Parietal lobe (tissue), 2 donors: ENCODE results near the gene ATXN2L. TPM values are rescaled to one million over a fixed set of nuclear protein-coding genes. Genes with fewer than 3 reads are reported as not detected.

Experiments
- small RNA-seq: library from RNA; depleted of rRNA; stranded (forward); fragments of <200 nt; gene quantifications from one replicate; pipeline ENCODE3, GENCODE V24; 2014; ENCODE audit warnings: low replicate concordance
- total RNA-seq: library from RNA; depleted of rRNA; stranded (reverse); fragments of >200 nt; gene quantifications from one replicate; pipeline ENCODE4 v1.2.3, GENCODE V29; 2014

The ATXN2L gene, protein sequence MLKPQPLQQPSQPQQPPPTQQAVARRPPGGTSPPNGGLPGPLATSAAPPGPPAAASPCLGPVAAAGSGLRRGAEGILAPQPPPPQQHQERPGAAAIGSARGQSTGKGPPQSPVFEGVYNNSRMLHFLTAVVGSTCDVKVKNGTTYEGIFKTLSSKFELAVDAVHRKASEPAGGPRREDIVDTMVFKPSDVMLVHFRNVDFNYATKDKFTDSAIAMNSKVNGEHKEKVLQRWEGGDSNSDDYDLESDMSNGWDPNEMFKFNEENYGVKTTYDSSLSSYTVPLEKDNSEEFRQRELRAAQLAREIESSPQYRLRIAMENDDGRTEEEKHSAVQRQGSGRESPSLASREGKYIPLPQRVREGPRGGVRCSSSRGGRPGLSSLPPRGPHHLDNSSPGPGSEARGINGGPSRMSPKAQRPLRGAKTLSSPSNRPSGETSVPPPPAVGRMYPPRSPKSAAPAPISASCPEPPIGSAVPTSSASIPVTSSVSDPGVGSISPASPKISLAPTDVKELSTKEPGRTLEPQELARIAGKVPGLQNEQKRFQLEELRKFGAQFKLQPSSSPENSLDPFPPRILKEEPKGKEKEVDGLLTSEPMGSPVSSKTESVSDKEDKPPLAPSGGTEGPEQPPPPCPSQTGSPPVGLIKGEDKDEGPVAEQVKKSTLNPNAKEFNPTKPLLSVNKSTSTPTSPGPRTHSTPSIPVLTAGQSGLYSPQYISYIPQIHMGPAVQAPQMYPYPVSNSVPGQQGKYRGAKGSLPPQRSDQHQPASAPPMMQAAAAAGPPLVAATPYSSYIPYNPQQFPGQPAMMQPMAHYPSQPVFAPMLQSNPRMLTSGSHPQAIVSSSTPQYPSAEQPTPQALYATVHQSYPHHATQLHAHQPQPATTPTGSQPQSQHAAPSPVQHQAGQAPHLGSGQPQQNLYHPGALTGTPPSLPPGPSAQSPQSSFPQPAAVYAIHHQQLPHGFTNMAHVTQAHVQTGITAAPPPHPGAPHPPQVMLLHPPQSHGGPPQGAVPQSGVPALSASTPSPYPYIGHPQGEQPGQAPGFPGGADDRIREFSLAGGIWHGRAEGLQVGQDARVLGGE
- 72.3 TPM for total RNA-seq

DNA sequence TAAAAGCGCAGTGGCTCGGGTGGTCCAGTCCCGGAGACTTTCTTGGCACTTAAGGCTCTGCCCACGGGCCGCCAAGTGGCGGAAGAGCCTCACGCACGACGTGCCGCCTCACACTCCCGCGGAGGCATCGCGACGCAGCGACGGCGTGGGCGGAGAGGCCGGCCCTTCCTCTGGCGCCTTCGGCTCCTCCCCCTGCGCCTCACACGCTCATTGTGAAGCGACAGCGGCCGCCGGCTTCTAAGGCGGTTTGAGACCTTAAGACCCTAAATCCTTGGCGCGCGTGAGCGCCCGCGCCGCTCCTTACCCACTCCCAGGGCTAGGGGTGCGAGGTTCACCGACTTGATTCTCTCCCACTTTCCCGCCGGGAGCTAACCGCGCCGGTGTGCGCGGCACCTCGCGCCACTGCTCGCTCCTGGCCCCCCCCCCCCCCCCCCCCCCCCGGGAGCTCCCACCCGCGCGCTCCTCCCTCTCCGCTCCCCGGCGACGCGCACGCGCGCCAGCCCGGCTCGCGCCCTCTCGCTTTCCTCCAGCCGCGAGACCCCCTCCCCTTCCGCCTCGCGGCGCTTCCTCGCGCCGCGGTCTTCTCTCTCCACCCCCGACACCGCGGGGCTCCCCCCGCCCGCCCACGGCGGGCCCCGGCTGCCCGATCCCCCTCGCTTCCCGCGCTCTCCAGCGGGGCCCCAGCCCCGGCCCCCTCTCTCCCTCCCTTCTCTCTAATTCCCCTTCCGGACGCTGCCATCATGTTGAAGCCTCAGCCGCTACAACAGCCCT, at the start of gene ATXN2L:
Gene ATXN2L (plus strand): TSS at position 480 of the 771 bp plus-strand sequence. CDS start 261 bp downstream, at position 741.

DNA sequence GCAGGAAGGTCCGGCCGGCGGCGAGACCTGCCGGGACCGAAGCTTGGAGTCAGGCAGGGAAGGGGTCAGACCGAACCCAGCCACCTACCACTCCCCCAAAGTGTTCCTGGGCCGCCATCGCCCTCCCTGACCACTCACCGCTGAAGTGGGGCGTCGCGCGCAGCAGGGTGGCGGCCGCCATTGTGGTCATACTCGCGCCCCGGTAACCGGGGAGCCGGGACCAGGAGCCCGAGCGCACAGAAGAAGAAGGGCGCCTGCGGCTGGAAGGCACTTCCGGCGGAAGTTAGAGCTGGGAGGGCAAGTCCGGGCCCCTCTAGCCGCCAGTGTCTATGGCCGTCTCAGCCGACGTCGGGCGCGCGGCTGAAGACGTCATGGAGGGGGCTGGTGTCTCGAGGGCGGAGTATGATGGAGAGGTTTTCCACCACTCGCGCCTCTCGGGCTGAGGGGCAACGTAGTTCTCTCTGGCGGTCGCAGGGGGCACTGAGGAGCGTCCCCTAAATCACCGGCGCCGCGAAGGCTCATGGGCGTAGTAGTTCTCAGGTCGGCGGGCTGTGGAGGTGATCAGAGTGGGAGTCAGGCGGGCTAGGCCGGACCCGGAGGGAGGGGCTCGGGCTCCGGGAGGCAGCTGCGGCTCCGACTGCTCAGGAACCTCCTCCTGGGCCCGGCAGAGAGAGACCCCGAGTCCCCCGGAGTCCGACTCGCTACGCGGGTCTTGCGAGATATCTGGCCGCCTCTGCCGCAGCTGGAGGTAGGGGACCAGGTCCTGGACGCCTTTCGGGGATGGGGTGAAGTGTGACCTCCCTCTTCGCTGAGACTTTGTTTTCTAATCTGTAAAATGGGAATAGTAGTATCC, 23.5 kb downstream of the ATXN2L start, which contains the start of gene TUFM:
Gene TUFM (minus strand): TSS at position 269 of the 853 bp plus-strand sequence. CDS start 79 bp downstream, at position 190.

DNA sequence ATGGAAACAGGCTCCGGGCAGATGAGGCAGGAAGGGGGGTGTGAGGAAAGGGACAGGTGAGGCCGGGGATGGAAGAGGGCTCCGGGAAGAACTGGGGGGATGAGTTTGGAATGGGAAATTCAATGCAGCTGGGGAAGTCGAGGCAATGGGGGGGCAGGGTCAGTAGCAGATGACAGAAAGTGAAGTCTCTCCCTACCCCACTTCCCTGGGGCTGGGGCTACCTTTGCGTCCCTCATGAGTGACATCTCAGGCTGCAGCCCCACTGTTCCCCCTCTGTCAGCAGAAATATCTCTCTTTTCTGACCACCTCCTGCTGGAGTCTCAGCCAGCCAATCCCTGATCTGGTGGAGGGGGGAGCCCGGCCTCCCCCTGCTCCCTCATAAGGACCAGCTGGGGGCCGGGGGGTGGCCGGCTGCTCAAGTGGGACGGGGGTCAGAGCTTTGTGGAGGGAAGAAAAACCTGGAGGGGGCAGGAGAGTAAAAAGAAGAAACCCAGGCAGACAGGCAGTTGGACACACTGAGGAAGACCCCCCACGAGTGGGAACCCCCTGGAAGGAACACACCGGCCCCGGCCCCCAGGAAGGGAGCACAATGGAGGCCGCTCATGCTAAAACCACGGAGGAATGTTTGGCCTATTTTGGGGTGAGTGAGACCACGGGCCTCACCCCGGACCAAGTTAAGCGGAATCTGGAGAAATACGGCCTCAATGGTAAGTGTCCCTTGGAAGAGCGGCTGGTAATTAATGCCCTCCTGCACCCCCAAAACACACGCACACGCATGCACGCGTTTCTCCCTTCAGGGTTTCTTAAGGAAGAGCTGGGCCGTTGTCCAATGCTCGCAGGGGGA, 55.5 kb downstream of the ATXN2L start, which contains the start of gene ATP2A1:
Gene ATP2A1 (plus strand): TSS at position 406 of the 844 bp plus-strand sequence. CDS start 184 bp downstream, at position 590.

Small RNA genes lying within 50 kb of the gene (small RNA-seq; reads per million reads assigned to genes)
- gene RF00416, result not detected

Other genes with a start within 250 kb of the ATXN2L start
- 1.6 TPM for gene SULT1A2, start 225.9 kb upstream of the ATXN2L start, total RNA-seq
- 9.7 TPM for gene SULT1A1, start 213.0 kb upstream of the ATXN2L start, total RNA-seq
- gene NPIPB8, start 184.9 kb upstream of the ATXN2L start, total RNA-seq, result not detected
- 171 TPM for gene EIF3C, start 111.5 kb upstream of the ATXN2L start, total RNA-seq
- 11.6 TPM for gene NPIPB9, start 71.2 kb upstream of the ATXN2L start, total RNA-seq
- gene TUFM, start 23.3 kb downstream of the ATXN2L start, total RNA-seq, result 54.5 TPM
- 21.6 TPM for gene SH2B1, start 40.8 kb downstream of the ATXN2L start, total RNA-seq
- 0.63 TPM for gene ATP2A1, start 55.5 kb downstream of the ATXN2L start, total RNA-seq
- 21.9 TPM for gene RABEP2, start 102.2 kb downstream of the ATXN2L start, total RNA-seq
- gene CD19, start 109.0 kb downstream of the ATXN2L start, total RNA-seq, result 0.94 TPM
- 45.1 TPM for gene NFATC2IP, start 127.9 kb downstream of the ATXN2L start, total RNA-seq
- 19.4 TPM for gene SPNS1, start 151.8 kb downstream of the ATXN2L start, total RNA-seq
- 1.3 TPM for gene LAT, start 162.1 kb downstream of the ATXN2L start, total RNA-seq